ENCODE measurements around the gene MAPRE3. TPM values are rescaled to one million over a fixed set of nuclear protein-coding genes. Genes with fewer than 3 reads are reported as not detected.

MAPRE3 gene
- total RNA-seq, 1 donor from 2014 or later = 27.0 TPM

GRCh38 chr2:26991717-26992116, 21.3 kb downstream of the MAPRE3 start:
- Histone ChIP-seq H3K9me3 (ENCODE audit: insufficient read depth, low read depth, low read length) (no peaks in the 10 kb centered on the region), H2AFZ (ENCODE audit: low read depth, low read length) (no peak overlapping the region), H3K27me3 (ENCODE audit: insufficient read depth, low read length) (no peaks in the 10 kb centered on the region), H3K4me1 (ENCODE audit: insufficient read depth, low read length) (peaks cover 20% of the 10 kb centered on the region), H3K27ac (ENCODE audit: low read depth, low read length) (no peak overlapping the region), H3K36me3 (ENCODE audit: insufficient read depth, low read length) (no peaks in the 10 kb centered on the region), H4K20me1 (ENCODE audit: insufficient read depth, low read length) (peaks cover 36% of the 10 kb centered on the region), H3K9ac (ENCODE audit: low read length) (no peak overlapping the region), H3K4me3 (ENCODE audit: insufficient read depth, low read depth, low read length) (no peak overlapping the region), H3K4me2 (ENCODE audit: low read length) (no peak overlapping the region), H3K79me2 (ENCODE audit: insufficient read depth, low read length) (no peaks in the 10 kb centered on the region)
- FAIRE-seq (no peak), DNase-seq (ENCODE audit: low read depth) (no peak)
- TF ChIP-seq CTCF (IDR thresholded peaks at IDR 0.05; ENCODE audit: insufficient read depth, low read depth, low read length) (no peak), EZH2 (IDR thresholded peaks at IDR 0.05; ENCODE audit: insufficient read depth, low read length) (no peak)
- Mint-ChIP-seq H3K27ac (ENCODE audit: unreplicated experiment) (no peak overlapping the region), H3K4me3 (ENCODE audit: unreplicated experiment) (no peak overlapping the region), H3K36me3 (ENCODE audit: low read depth, unreplicated experiment) (peaks cover 3% of the 10 kb centered on the region), H3K4me1 (ENCODE audit: low read depth, unreplicated experiment) (peaks cover 43% of the 10 kb centered on the region), H3K27me3 (ENCODE audit: low read depth, unreplicated experiment) (no peaks in the 10 kb centered on the region), H3K9me3 (ENCODE audit: unreplicated experiment) (peaks cover 3% of the 10 kb centered on the region)

- no peak overlapping the region for H3K4me3 ChIP-seq (ENCODE audit: insufficient read depth, low read depth, low read length)
- Mint-ChIP-seq H3K27ac (ENCODE audit: unreplicated experiment) (no peak overlapping the region), H3K4me1 (ENCODE audit: low read depth, unreplicated experiment) (peaks cover 33% of the 10 kb centered on the region), H3K4me3 (ENCODE audit: unreplicated experiment) (no peak overlapping the region), H3K9me3 (ENCODE audit: unreplicated experiment) (peaks cover 2% of the 10 kb centered on the region), H3K27me3 (ENCODE audit: low read depth, unreplicated experiment) (no peaks in the 10 kb centered on the region), H3K36me3 (ENCODE audit: low read depth, unreplicated experiment) (peaks cover 3% of the 10 kb centered on the region)
- H3K4me1 ChIP-seq (ENCODE audit: insufficient read depth, low read length) = peaks cover 9% of the 10 kb centered on the region
- DNase-seq (ENCODE audit: low read depth) = no peak
- no peak overlapping the region for H3K27ac ChIP-seq (ENCODE audit: low read depth, low read length)
- no peak for TF ChIP-seq EZH2 (IDR thresholded peaks at IDR 0.05; ENCODE audit: insufficient read depth, low read length)
- TF ChIP-seq CTCF (IDR thresholded peaks at IDR 0.05; ENCODE audit: insufficient read depth, low read depth, low read length) = no peak
- FAIRE-seq = no peak
- H3K27me3 ChIP-seq (ENCODE audit: insufficient read depth, low read length) = peaks cover 6% of the 10 kb centered on the region
- no peak overlapping the region for H2AFZ ChIP-seq (ENCODE audit: low read depth, low read length)
- no peaks in the 10 kb centered on the region for H3K79me2 ChIP-seq (ENCODE audit: insufficient read depth, low read length)
- H3K36me3 ChIP-seq (ENCODE audit: insufficient read depth, low read length) = no peaks in the 10 kb centered on the region
- H3K9ac ChIP-seq (ENCODE audit: low read length) = no peak overlapping the region
- H3K4me2 ChIP-seq (ENCODE audit: low read length) = no peak overlapping the region
- no peaks in the 10 kb centered on the region for H3K9me3 ChIP-seq (ENCODE audit: insufficient read depth, low read depth, low read length)
- H4K20me1 ChIP-seq (ENCODE audit: insufficient read depth, low read length) = peaks cover 40% of the 10 kb centered on the region
Measured at GRCh38 chr2:26993768-26994167, 23.3 kb downstream of the MAPRE3 start.

- H3K9me3 ChIP-seq (ENCODE audit: insufficient read depth, low read depth, low read length) = no peaks in the 10 kb centered on the region
- Mint-ChIP-seq H3K4me1 (ENCODE audit: low read depth, unreplicated experiment) (peaks cover 21% of the 10 kb centered on the region), H3K4me3 (ENCODE audit: unreplicated experiment) (no peak overlapping the region), H3K9me3 (ENCODE audit: unreplicated experiment) (peaks cover 2% of the 10 kb centered on the region), H3K27me3 (ENCODE audit: low read depth, unreplicated experiment) (no peaks in the 10 kb centered on the region), H3K27ac (ENCODE audit: unreplicated experiment) (no peak overlapping the region), H3K36me3 (ENCODE audit: low read depth, unreplicated experiment) (peaks cover 3% of the 10 kb centered on the region)
- H3K4me2 ChIP-seq (ENCODE audit: low read length) = no peak overlapping the region
- H3K79me2 ChIP-seq (ENCODE audit: insufficient read depth, low read length) = no peaks in the 10 kb centered on the region
- no peak overlapping the region for H3K4me3 ChIP-seq (ENCODE audit: insufficient read depth, low read depth, low read length)
- H2AFZ ChIP-seq (ENCODE audit: low read depth, low read length) = no peak overlapping the region
- peaks cover 6% of the 10 kb centered on the region for H3K27me3 ChIP-seq (ENCODE audit: insufficient read depth, low read length)
- no peak overlapping the region for H3K27ac ChIP-seq (ENCODE audit: low read depth, low read length)
- FAIRE-seq (no peak), DNase-seq (ENCODE audit: low read depth) (no peak)
- TF ChIP-seq CTCF (IDR thresholded peaks at IDR 0.05; ENCODE audit: insufficient read depth, low read depth, low read length) (no peak), EZH2 (IDR thresholded peaks at IDR 0.05; ENCODE audit: insufficient read depth, low read length) (no peak)
- H3K36me3 ChIP-seq (ENCODE audit: insufficient read depth, low read length) = no peaks in the 10 kb centered on the region
- no peaks in the 10 kb centered on the region for H3K4me1 ChIP-seq (ENCODE audit: insufficient read depth, low read length)
- H3K9ac ChIP-seq (ENCODE audit: low read length) = no peak overlapping the region
- H4K20me1 ChIP-seq (ENCODE audit: insufficient read depth, low read length) = peaks cover 34% of the 10 kb centered on the region
Measured at GRCh38 chr2:26994983-26995382, 24.5 kb downstream of the MAPRE3 start.
